ENCODE results near the gene CFAP54. TPM values are rescaled to one million over a fixed set of nuclear protein-coding genes. Genes with fewer than 3 reads are reported as not detected.

Gene CFAP54
- total and polyA plus RNA-seq, 2 donors (not counting 3 experiments of a cell fraction or from before 2014, with no cell fraction given): 3.6 to 26.9 TPM

GRCh38 chr12:96486751-96487613 is 2.4 kb upstream of the CFAP54 start:
- Histone ChIP-seq H3K79me2 (ENCODE audit: control insufficient read depth, insufficient read depth, low read length) (peaks cover 7% of the 10 kb centered on the region), H3K9me1 (replicated peaks; ENCODE audit: control insufficient read depth, extremely low read depth, insufficient read depth, low read length) (no peaks in the 10 kb centered on the region), H3K27me3 (ENCODE audit: control insufficient read depth in 2 of 2, insufficient read depth in 2 of 2, low read length in 2 of 2) (no peaks in the 10 kb centered on the region), H3K9me3 (replicated peaks; ENCODE audit: control insufficient read depth, insufficient read depth, low read length) (no peaks in the 10 kb centered on the region), H3K27ac (ENCODE audit: insufficient read depth, low read depth, low read length) (peak overlapping the region; percentile 88), H3K36me3 (ENCODE audit: control insufficient read depth in 2 of 2, extremely low read depth in 1 of 2, insufficient read depth in 2 of 2, low read length in 2 of 2) (peaks cover 0 to 2% of the 10 kb centered on the region in 2 experiments), H3K9ac (replicated peaks; ENCODE audit: extremely low read depth, insufficient read depth, low read length) (peak overlapping the region; percentile 80), H3K4me3 (replicated peaks in 1 of 3; ENCODE audit: insufficient read depth in 1 of 3, low read depth in 1 of 3, low read length in 3 of 3) (no peak overlapping the region), H2AFZ (ENCODE audit: low read depth, low read length) (no peak overlapping the region), H3K4me1 (ENCODE audit: control insufficient read depth, extremely low read depth, insufficient read depth, low read length) (peaks cover 50% of the 10 kb centered on the region), H3K4me2 (ENCODE audit: insufficient read depth, low read length) (peak overlapping the region; percentile 74), H4K20me1 (replicated peaks; ENCODE audit: control insufficient read depth, extremely low read depth, insufficient read depth, low read length) (no peaks in the 10 kb centered on the region)
- no TSS peak for BruUV-seq (replicated peaks)
- no peak for TF ChIP-seq EZH2 (IDR thresholded peaks at IDR 0.05; ENCODE audit: borderline replicate concordance, low read depth, low read length, severe bottlenecking)
- TF ChIP-seq POLR2AphosphoS5 (IDR thresholded peaks at IDR 0.05; ENCODE audit: insufficient read depth, low read depth, low read length): peak; percentile 45
- TF ChIP-seq POLR2A (IDR thresholded peaks at IDR 0.05; ENCODE audit: low read depth, low read length): no peak
- TF ChIP-seq GATA2 (IDR thresholded peaks at IDR 0.05; ENCODE audit: insufficient read depth, insufficient read length, low read depth, low read length): no peak
- no peak for TF ChIP-seq MAX (IDR thresholded peaks at IDR 0.05; ENCODE audit: insufficient read depth, insufficient read length)
- no peak for TF ChIP-seq MYC (IDR thresholded peaks at IDR 0.05; ENCODE audit: low read depth, low read length)
- no peak for TF ChIP-seq CTCF (IDR thresholded peaks at IDR 0.05; ENCODE audit: extremely low read depth in 1 of 2, insufficient read depth in 1 of 2, low read depth in 1 of 2, low read length in 2 of 2)
- TF ChIP-seq FOS (IDR thresholded peaks at IDR 0.05; ENCODE audit: borderline replicate concordance, insufficient read depth, low read length): peak; percentile 82
- peak; percentile 62 for TF ChIP-seq JUN (IDR thresholded peaks at IDR 0.05; ENCODE audit: borderline replicate concordance, insufficient read depth, insufficient read length, low read depth)
- ChIA-PET CTCF (interaction anchor here (0.9 to 2.1 kb wide), 4 partner anchors 12 to 86 kb away, joined by 3 to 9 read pairs (median 4); partner anchors contain the start of gene CDK17), POLR2A (interaction anchor here (1.2 to 2.4 kb wide), 2 partner anchors 41 to 88 kb away, joined by 3 to 8 read pairs; no protein-coding TSS in a partner anchor)
- FAIRE-seq (peak; percentile 85), DNase-seq (ENCODE audit: low read depth, low spot score) (peak; percentile 77)
- dilution Hi-C loops (cut with MboI; ENCODE audit: extremely low pct_ligation_motif_present, low sequenced_read_pairs): no loop called here
- intact Hi-C loops (cut with micrococcal nuclease): loop anchor here (1.0 kb wide), 1 partner anchor 67 kb away; no protein-coding TSS in a partner anchor

All from endothelial cell of umbilical vein (primary cell).